Tibial nerve (tissue), 4 donors: ENCODE data around the gene ITGB6. TPM values are rescaled to one million over a fixed set of nuclear protein-coding genes. Genes with fewer than 3 reads are reported as not detected.
"Not testable (repeated sequence)": the region's sequence is repeated elsewhere in the genome, so short reads cannot be mapped to it uniquely, and the experiment has no call there.

ENCODE experiments used
- DNase-seq, 2 donors: peaks; one replicate each; pipeline ENCODE4 v3.0.0-alpha.2; 2019; ENCODE audit warnings: low spot score in 2 of 2
- H3K27ac ChIP-seq, 4 donors: fragments of 200-600 bp; sonication (generic) in 3 of 4; one replicate each; pipeline ENCODE4 v1.5.1; 2017 to 2019; ENCODE audit warnings: mild to moderate bottlenecking in 1 of 4
- H3K27me3 ChIP-seq, 2 donors: fragments of 200-600 bp; sonication (generic) in 1 of 2; one replicate each; pipeline versions ENCODE4 v1.5.1 to v1.6.0; 2017 to 2019
- H3K36me3 ChIP-seq, 3 donors: fragments of 200-600 bp; sonication (generic); one replicate each; pipeline ENCODE4 v1.5.1; 2018 to 2019
- H3K4me1 ChIP-seq, 4 donors: fragments of 200-600 bp; sonication (generic) in 3 of 4; one replicate each; pipeline ENCODE4 v1.5.1; 2017 to 2019
- H3K4me3 ChIP-seq, 4 donors: fragments of 200-600 bp; sonication (generic) in 3 of 4; one replicate each; pipeline ENCODE4 v1.5.1; 2017 to 2019; ENCODE audit warnings: mild to moderate bottlenecking in 1 of 4, moderate library complexity in 1 of 4
- H3K9me3 ChIP-seq, 4 donors: fragments of 200-600 bp; sonication (generic) in 3 of 4; one replicate each; pipeline ENCODE4 v1.5.1; 2017 to 2019
- CTCF ChIP-seq, 5 experiments: fragments of 200-600 bp in 3 of 5; fragments of 450-650 bp in 2 of 5; sonication (generic) in 3 of 5; IDR thresholded peaks; one replicate each; pipeline ENCODE4 v1.5.1; 2016 to 2019; ENCODE audit warnings: antibody characterized with exemption in 5 of 5, mild to moderate bottlenecking in 3 of 5, moderate library complexity in 2 of 5
- EP300 ChIP-seq, 2 donors: sonication (generic); formaldehyde crosslinking; IDR thresholded peaks; one replicate each; pipeline ENCODE4 v1.6.1; 2017; ENCODE audit warnings: antibody characterized with exemption in 2 of 2, mild to moderate bottlenecking in 1 of 2
- POLR2A ChIP-seq, 2 donors: fragments of 450-650 bp; IDR thresholded peaks; one replicate each; pipeline ENCODE4 v1.6.1; 2017; ENCODE audit warnings: antibody characterized with exemption in 2 of 2, mild to moderate bottlenecking in 2 of 2, moderate library complexity in 2 of 2
- WGBS, 2 donors: methylation state at CpG; one replicate each; pipeline ENCODE4 v1.1.5; 2018; 5-methylcytosine and 5-hydroxymethylcytosine counted together
- total RNA-seq, 4 donors: library from RNA; depleted of rRNA; stranded (reverse); fragments of >200 nt; gene quantifications; one replicate each; pipeline ENCODE4 v1.1.0, GENCODE V29; 2016

The ITGB6 gene
- total RNA-seq, 4 donors from 2014 or later = not detected

GRCh38 chr2:160156665-160157064 is 43.4 kb downstream of the ITGB6 start:
- H3K27ac ChIP-seq = no peak overlapping the region
- WGBS, 2 donors = 64 to 68% methylated on average over 2 of the region's 2 CpGs

GRCh38 chr2:160156100-160156499 is 44.0 kb downstream of the ITGB6 start:
- TF ChIP-seq POLR2A (IDR thresholded peaks at IDR 0.05) = no peak
- TF ChIP-seq CTCF (IDR thresholded peaks at IDR 0.05) = no peak
- no peak for TF ChIP-seq EP300 (IDR thresholded peaks at IDR 0.05)
- Histone ChIP-seq H3K4me3 (no peak overlapping the region), H3K9me3 (no peaks in the 10 kb centered on the region), H3K27ac (no peak overlapping the region), H3K4me1 (no peaks in the 10 kb centered on the region), H3K36me3 (no peaks in the 10 kb centered on the region), H3K27me3 (no peaks in the 10 kb centered on the region)
- DNase-seq = no peak
- WGBS, 2 donors = 90 to 94% methylated on average over 4 of the region's 4 CpGs

More at GRCh38 chr2:160156665-160157064, 43.4 kb downstream of the ITGB6 start:
- no peak for TF ChIP-seq POLR2A (IDR thresholded peaks at IDR 0.05)
- TF ChIP-seq EP300 (IDR thresholded peaks at IDR 0.05) = no peak
- TF ChIP-seq CTCF (IDR thresholded peaks at IDR 0.05) = no peak
- H3K36me3 ChIP-seq = no peaks in the 10 kb centered on the region
- no peaks in the 10 kb centered on the region for H3K27me3 ChIP-seq
- no peaks in the 10 kb centered on the region for H3K4me1 ChIP-seq
- no peaks in the 10 kb centered on the region for H3K9me3 ChIP-seq
- H3K4me3 ChIP-seq = no peak overlapping the region
- no peak for DNase-seq

GRCh38 chr2:160148419-160148818 is 51.7 kb downstream of the ITGB6 start:
- 87 to 90% methylated on average over 7 to 8 of the region's 8 CpGs for WGBS, 2 donors
- not testable (repeated sequence) for H3K4me3 ChIP-seq, H3K9me3 ChIP-seq, H3K36me3 ChIP-seq, H3K27me3 ChIP-seq, DNase-seq, H3K27ac ChIP-seq, H3K4me1 ChIP-seq

- DNase-seq = no peak
- 71 to 84% methylated on average over 2 of the region's 2 CpGs for WGBS, 2 donors
- no peak for TF ChIP-seq CTCF (IDR thresholded peaks at IDR 0.05)
- TF ChIP-seq POLR2A (IDR thresholded peaks at IDR 0.05) = no peak
- no peak for TF ChIP-seq EP300 (IDR thresholded peaks at IDR 0.05)
- Histone ChIP-seq H3K27me3 (no peaks in the 10 kb centered on the region), H3K27ac (no peak overlapping the region), H3K9me3 (no peaks in the 10 kb centered on the region), H3K4me1 (peaks cover 0 to 3% (median 0%) of the 10 kb centered on the region in 4 donors), H3K36me3 (no peaks in the 10 kb centered on the region), H3K4me3 (no peak overlapping the region)
These were observed 54.6 kb downstream of the ITGB6 start for GRCh38 chr2:160145471-160145870.

GRCh38 chr2:160144280-160144990 is 55.6 kb downstream of the ITGB6 start:
- no peak for DNase-seq
- WGBS, 2 donors = 77 to 80% methylated on average over 9 of the region's 9 CpGs
- H3K4me1 ChIP-seq = peaks cover 0 to 10% (median 0%) of the 10 kb centered on the region in 4 donors
- no peak overlapping the region for H3K27ac ChIP-seq
- no peak overlapping the region for H3K4me3 ChIP-seq
- no peak for TF ChIP-seq POLR2A (IDR thresholded peaks at IDR 0.05)
- TF ChIP-seq CTCF (IDR thresholded peaks at IDR 0.05) = no peak
- no peaks in the 10 kb centered on the region for H3K27me3 ChIP-seq
- no peaks in the 10 kb centered on the region for H3K36me3 ChIP-seq
- no peaks in the 10 kb centered on the region for H3K9me3 ChIP-seq
